Stimulated activated CD4-positive, alpha-beta T cell treated with anti-CD3 and anti-CD28 coated beads, Interleukin-4, amount 100 ng/mL, for 4 hours (primary cell): ENCODE data around the gene CNNM2.

ENCODE experiments used
- DNase-seq, 2 experiments: peaks; one replicate each; pipeline ENCODE4 v3.0.0-alpha.2; 2020

CNNM2 gene

DNA sequence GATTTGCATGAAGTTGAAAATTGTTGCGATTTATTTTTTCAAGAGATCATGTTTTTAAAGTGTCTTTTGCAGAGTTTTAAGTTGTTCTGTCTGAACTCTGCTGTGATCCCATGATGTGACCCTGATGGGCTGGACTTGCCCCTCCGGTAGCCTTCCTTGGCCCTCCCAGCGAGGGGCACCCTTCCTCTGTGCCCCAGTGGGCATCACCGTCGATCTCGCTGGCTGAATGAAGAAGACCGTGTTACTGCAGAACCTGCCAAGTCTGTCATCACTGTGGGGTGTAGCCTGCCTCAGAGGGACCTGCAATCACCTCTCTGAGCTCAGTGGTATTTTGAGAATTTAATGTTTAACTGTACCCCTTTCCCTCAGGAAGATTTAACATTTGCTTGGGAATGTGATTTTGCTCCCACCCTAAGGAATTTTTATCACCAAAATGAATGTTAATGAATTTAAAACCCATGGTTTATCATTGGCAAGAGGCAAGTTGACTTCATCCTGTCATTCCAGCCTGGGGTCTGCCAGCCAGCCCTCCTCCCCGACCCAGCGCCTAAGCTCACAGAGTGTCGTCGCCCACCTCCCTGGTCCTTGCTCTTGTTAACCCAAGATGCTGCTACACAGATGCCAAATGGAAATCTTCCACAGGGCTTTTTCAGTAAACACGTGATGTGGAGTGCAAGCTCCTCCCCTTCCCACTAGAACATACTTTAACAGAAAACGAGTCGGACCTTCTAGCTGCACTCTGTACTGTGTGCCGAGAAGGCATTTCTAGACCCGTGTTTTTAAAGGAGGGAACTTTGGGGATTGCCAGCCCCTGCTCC is 159.6 kb downstream of the CNNM2 start:
- no peak for DNase-seq

DNA sequence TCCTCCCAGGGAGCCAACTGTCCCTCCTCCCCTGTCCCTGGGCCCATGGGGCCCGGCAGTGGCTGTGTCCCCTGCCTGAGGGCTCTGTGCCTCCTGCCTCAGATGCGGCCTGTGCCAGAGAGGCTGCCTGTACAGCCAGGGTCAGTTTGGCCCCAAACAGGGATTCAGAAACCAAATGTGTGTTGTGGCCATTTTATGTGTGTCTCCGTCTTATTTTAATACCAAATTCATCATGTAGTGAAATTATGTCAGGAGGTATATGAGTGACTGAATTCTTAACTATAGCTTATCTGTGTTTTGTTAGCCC is 160.2 kb downstream of the CNNM2 start:
- no peak for DNase-seq

DNA sequence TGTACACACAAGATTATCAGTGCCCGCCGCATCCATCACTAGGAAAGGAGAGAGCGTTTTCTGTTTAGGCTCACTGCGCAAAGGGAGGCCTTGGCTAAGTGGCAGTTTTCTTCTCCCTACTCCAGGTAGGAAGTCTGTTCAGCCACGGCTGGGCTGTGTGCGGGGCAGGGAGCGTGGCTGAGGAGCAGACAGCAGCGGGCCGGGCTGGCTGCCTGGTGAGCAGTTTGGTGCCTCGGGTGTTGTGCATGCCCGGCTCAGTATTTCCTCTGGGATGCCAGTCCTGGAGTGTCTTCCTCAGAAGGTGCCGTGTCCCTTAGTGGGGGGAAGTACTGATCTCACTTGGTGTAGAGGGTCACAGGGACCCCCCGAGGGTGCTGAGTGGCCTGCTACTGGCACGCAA is 160.6 kb downstream of the CNNM2 start:
- no peak for DNase-seq

DNA sequence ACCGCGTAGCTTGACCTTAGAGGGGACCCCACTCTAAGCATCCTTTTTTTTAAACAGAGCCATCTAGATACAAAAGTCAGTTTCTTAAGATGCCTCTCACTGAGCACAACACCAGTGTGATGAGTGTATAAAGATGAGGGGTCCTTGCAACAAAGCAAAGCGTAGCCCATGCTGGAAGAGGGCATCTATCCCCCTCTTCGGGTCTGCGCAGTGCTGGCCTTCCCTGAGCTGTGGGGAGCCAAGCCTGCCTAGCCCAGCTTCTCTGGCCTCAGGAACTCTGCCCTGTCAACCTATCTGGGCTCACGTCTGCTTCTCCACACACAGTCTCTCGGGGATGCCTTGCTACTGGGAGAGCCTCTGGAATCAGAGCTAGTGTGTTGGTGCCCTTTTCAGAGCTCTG is 161.0 kb downstream of the CNNM2 start:
- no peak for DNase-seq

DNA sequence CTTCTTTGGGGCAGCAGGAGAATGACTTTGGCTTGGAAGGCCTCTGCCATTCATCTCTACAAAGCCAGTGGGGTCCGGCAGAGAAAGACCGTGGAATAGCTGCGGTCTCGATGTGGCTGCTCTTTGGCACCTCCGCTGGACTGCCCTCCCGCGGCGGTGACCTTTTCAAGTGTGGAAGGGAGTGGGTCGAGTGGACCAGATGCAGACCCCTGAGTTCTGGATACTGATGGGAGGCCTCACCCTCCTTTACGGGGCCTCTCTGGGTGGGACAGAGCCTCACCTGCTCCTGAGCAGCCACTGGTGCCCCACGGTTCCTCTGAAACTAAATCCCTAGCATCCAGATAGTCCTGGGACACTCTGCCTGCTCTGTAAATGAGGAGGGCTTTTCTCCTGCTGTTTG is 161.9 kb downstream of the CNNM2 start:
- no peak for DNase-seq

DNA sequence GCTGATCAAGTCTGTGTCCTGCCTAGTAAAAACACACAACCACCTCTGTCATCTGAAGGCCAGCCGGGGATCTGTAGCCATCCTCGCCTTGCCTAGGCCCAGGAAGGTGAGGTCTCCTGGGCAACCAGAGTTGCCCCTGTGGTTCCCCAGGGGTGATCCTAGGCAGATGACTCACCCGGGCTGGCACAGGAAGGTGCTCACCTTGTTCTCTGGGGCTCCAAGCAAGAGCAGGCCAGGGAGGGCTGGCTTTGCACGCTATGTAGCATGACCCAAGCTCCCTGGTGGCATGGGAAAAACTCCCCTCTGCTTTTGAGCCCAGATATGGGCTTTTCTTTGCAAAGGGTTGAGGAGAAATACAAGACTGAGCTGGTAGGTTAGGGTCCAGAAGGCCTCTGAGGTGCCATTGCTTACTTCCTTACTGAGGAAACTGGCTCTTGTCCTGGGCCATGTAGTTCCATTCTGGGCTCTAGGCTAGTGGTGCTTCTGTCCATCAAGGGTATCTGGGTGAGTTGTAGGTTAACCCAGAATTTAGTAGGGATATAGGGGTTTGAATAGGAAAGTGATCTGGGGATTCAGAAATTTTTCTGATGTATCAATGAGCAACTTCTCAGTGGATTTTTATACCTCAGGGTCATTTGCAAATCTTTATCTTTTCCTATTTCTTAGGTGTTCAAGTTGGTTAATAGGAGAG is 162.9 kb downstream of the CNNM2 start:
- DNase-seq = no peak

DNA sequence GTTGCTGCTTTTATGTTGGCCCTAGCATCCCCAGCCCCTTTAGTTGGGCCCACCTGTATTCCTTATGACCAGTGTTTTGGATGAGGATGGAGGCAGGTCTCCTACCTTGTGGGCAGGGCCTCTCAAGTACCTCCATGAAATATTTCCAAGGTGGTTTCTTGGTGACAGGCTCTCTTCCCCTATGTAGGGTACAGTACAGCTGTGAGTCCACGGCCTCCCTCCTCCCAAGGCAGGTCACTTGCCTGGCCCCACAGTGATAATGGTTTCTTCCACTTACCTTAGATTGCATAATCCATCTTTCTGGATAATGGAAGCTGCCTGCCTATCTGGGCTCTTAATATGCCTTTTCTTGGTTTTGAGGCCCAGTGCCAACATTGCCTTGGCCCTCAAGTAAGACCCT is 164.6 kb downstream of the CNNM2 start:
- no peak for DNase-seq

DNA sequence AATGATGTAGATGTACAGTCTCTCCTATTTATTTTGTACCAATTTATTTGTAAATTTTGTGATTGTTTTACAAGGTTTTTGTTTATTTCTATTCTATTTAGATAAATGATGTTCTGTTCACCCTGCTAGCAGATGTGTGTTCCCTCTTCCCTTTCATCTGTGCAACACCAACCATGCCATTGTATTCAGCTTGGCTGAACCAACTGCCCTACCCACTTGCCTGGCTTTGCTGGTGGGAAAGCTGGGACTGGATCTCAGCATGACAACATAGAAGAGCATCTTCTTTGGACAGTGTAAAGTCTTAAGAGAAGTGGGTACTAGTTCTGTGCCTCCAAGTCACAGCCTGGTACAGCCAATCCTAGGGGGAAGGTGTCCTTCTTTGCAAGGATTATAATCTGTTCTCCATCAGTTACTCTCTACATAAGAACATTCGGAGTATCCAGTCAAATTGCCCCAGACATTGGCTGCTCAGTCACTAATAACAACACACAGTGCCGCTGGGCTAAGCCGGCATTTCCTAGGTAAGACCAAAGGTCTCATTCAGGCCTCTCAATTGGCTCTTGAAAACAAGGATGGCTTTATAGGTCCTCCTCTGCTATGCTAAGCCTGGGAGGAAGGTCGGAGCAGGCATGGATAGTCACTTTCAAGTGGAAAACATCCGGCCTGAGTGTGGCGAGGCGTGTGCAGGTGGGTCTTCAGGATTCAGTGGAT is 165.3 kb downstream of the CNNM2 start:
- DNase-seq = no peak

DNA sequence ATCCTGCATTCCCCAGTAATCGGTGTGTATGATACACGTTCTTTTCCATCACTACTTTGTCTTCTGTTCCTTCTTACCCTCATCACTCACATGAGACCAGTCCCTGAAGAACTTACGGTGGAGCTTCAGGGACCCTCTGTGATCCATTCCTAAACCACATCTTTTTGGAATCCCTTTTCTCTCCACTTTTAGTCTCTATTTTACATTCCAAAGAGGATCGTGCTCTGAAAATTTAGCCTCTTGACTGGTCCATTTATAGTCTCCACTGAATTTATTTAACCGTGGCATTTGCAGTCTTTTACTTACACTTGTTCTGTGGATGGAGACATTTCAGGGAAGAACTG is 165.9 kb downstream of the CNNM2 start:
- no peak for DNase-seq

DNA sequence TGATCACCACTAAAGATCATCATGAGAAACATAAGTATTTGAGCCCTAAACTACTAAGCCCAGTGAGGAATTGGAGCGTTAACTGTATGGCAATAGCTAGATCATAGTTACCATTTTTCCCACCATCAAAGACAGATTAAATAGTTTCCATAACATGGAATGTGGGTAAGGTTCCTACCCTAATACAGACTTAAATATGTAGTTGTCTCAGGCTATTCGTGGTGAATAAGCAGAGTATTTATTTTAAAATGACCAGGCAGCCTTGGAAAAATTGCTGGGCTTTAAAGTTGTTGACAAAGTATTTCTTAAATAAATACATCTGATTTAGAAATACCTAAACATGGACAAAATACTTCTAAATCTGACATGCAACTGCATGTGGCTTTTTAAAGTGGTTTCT is 168.2 kb downstream of the CNNM2 start:
- DNase-seq = no peak

DNA sequence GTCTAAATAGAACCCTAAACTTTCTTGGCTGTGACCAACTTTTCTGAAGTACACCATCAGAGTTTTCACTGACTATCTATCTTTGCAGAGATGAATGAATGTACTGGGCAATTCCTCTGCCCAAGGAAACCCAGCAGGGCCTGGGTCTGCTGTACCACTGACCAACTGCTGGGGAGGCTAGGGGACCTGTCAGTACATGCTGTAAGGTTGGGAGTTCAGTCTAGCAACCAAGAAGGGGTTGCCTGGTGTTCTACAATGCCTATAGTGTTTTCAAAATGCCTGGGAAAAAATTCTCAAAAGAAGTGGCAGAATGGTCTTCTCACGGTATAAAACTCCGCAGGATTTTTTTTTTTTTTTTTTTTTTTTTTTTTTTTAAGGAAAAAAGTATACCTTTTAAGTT is 168.7 kb downstream of the CNNM2 start:
- DNase-seq = no peak

DNA sequence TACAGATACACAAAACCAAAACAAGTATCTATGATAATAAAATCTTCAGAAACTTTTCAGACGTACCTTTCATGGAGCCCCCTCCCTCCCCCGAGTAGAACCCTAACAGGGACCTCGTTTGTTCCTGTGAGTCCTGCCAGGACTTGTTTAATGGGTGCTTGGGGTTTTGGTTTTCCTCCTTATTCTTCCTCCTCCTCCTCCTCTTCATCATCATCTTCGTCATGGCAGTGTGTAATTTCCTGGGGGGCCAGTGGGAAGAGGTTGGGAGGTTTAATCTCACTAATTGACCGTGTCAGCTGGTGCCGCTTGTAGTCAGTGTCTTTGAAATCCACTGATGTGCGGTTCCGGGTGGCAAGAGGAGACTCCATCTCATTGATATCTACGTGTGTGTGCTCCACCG is 171.4 kb downstream of the CNNM2 start:
- no peak for DNase-seq

DNA sequence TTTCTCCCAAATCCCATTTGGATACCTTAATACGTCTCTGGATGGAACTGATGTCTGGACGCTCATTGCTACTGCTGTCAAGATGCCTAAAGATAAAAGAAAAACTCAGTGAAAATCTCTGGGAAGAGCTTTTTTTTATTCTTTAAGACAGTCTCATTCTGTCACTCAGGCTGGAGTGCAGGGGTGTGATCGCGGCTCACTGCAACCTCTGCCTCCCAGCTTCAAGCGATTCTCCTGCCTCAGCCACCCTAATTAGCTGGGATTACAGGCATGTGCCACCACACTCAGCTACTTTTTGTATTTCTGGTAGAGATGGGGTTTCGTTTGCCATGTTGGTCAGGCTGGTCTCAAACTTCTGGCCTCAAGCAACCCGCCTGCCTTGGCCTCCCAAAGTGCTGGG is 172.8 kb downstream of the CNNM2 start:
- no peak for DNase-seq

DNA sequence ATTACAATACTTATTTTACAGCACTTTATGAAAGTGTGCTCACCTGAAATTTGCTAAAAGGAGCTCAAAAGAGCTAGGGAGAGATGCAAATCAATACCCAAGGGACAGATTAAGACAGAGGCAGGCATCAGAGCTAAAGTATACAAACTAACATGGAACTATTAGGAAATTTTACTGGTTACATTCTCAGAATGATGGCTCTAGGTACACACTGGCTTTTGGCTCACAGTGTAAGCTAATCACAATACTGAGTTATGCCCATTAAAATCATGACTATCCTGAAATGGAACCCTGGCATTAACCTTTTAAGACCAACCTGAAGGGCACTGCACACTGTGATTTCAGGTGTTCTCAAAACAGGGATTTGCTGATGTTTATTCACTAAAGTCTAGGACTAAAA is 176.9 kb downstream of the CNNM2 start:
- no peak for DNase-seq

DNA sequence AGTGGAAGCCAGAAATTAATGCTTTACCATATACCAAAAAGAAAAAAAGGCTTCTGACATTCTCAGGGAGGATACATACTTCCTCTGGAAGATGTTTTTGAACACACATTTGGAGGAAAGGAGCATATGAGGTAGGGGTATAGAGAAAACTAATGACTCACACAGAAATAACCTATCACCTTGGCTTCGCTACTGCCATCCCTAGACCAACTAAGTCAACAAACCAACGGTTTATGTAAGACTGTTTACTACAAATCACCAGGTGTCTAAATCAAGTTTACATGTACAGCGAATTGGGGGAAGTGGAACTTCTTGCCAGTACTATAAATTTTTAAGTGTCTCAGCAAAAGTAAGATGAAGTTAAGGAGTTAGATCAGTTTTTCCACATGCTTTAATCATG is 178.0 kb downstream of the CNNM2 start:
- DNase-seq = no peak

DNA sequence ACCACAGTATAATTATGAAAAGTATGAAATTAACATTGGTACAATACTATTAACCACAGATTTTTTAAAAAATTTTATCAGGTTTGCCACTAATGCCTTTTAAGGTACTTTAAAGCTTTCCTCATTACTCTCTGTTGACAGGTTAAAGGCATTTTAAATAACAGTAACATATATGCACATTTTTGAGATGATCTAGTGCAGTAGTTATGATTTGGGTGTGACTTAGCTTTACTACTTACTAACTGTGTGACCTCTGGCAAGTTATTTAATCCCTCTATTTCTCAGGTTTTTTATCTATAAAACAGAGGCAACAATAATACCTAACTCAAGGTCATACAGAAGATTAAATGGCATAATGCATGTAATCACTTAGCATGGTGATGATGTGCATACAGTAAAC is 180.1 kb downstream of the CNNM2 start:
- DNase-seq = no peak

DNA sequence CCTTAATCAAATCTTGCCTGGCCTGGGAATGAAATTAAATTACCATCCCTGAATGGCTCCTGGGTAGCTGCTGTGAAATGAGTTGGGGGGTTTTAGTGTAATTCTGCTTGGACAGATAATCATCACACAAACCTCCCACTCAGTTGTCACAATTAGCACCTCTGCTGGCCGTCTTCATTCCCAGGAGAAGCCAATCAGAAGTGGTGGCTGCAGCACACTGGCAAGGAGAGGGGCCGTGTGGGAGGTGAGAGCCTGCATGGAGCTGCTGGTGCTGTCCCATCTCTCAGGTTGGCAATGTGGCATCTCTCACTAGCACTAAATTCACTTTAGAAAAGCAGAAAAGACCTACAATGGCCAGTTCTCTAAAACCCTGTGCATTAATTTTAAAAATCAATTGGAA is 182.5 kb downstream of the CNNM2 start:
- DNase-seq = no peak

DNA sequence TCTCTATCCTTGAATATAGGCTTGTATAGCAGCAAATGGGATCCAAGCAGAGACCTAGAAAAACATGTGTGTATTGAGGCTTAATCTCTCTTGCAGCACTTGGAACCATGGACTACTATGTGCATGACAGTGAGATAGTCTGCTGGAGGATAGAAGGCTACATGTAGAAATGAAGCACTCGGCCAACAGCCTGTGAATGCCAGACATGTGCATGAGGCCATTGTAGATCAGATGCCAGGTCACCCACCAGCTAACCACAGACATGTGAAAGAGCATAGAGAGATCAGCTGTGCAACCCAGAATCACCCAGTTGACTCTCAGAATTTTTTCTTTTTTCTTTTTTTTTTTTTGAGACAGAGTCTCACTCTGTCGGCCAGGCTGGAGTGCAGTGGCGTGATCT is 184.1 kb downstream of the CNNM2 start:
- no peak for DNase-seq

DNA sequence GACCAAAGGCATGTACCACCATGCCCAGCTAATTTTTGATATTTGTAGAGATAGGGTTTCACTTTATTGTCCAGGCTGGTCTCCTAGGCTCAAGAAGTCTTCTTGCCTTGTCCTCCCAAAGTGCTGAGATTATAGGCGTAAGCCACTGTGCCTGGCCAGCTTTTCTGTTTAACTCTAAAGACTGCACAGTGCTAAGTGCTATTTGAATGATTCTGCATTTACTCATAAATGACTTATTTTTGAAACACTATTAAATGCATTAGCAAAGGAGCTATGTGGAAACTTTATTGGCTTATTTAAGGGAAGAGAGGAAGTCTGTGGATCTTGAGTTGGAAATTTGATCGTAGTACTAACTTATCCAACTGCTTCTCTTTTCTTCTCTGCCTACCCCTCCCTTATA is 185.9 kb downstream of the CNNM2 start:
- no peak for DNase-seq

DNA sequence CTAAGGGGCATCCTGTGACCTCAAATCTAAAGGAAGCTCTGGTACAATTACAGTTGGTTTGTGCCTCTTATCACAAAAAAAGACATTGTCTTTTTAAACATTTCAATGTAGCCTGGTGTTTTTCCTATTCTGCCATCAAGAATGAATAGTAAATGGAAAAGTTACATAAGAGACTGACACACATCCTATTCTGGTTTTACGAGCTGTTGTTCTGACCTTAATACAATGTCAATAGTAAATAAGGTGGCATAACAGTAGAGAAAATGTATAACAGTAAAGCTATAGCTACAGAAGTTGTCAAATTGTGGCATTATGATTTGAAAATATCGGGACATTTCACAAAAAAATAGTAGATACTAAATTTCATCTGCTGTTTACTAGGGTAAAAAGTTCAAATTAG is 186.6 kb downstream of the CNNM2 start:
- no peak for DNase-seq

DNA sequence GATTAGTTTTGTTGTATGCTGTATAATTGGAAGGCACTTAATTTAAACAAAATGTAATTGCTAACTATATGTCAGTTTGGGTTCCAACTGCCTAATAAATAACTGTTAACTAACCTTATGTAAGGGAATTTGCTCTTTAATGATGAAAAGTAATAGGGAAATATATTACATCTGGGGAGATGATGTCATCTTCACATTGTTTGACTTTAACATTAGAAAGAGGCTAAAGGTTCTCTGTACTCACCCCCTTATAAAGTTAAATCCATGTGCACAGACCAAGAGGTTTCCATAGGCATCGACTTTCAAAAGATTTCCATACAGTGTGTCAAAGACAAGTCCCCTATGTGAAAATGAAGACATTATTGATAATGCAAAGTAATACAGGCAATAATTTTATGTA is 187.4 kb downstream of the CNNM2 start:
- no peak for DNase-seq

DNA sequence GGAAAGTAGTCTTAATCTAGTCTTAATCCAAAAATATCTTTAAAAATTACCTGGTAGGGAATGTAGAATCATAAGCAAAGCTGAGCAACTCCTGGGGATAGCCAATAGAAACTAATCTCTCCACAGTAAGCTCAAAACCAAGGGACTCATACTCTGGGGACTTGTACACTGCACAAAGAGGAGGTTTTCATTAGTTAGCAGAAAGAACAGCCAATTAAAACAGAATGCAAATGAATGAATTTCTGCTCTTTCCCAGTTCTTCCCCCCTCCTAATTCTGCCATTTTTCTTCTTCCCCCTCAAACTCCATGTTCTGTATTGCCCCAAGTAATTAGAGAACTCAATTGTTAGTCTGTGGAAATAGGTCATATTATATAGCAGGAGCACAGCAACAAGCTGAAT is 188.4 kb downstream of the CNNM2 start:
- DNase-seq = no peak

DNA sequence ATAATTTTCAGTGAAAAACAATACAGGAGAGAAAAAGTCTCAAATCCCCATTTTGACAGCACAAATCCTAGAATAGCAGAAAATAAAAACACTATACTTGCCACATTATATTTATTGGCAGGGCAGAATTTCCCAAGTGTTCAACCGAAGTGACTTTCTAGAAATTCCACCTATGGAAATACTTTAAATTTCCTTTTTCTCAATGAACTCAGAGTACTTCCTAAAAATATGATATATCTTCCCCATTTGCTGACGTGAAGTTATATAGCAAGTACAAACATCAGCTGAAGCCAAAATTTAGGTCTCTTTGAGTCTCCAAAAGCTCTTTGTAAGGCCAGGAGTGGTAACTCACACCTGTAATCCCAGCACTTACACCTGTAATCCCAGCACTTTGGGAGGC is 191.7 kb downstream of the CNNM2 start:
- no peak for DNase-seq

DNA sequence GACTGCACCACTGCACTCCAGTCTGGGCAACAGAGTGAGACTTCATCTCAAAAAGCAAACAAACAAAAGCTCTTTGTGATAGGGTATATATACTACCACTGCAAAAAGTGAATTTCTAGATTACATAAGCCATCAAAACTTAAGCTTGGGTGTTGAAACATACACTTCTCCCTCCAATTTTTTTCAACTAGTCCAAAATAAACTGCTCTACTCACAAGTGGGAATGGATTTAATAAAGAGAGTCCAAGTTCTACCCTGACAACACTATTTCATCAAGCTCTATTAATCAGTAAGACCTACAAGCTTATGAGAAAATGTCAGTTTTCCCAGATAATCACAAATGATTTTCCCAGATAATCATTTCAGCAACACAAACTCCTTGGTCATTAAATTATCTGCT is 192.3 kb downstream of the CNNM2 start:
- DNase-seq = no peak
